AG04449 (cell line): Measurements from ENCODE around the gene TMC4.
"Not testable (repeated sequence)": the region's sequence is repeated elsewhere in the genome, so short reads cannot be mapped to it uniquely, and the experiment has no call there.

Experiments
- CTCF ChIA-PET: fragments of 350-600 bp; formaldehyde crosslinking; extraction: SDS; loops from one replicate; lab custom pipeline; 2021; ENCODE audit warnings: antibody characterized with exemption; lab: Yijun Ruan, JAX
- POLR2A ChIA-PET: fragments of 400-600, 350-600 bp; formaldehyde crosslinking; extraction: SDS; loops from one replicate; lab custom pipeline; 2020; ENCODE audit warnings: antibody characterized with exemption, inconsistent platforms; lab: Yijun Ruan, JAX
- DNase-seq: peaks from one replicate; pipeline ENCODE4 v3.0.0-alpha.2; 2010; ENCODE audit warnings: low read depth, low spot score
- H3K4me3 ChIP-seq: 2 replicates; pipeline ENCODE4 v1.5.1; 2011; ENCODE audit warnings: low read depth, mild to moderate bottlenecking, control low read depth, low read length
- CTCF ChIP-seq: IDR thresholded peaks from one replicate; pipeline ENCODE4 v1.5.1; 2011; ENCODE audit warnings: mild to moderate bottlenecking, moderate library complexity, low read length, control low read depth, inconsistent platforms; ENCODE audit not compliant: insufficient read depth; ENCODE audit errors: missing control alignments

Gene TMC4

GRCh38 chr19:54211235-54211634 is 38.3 kb upstream of the TMC4 start:
- TF ChIP-seq CTCF: no peak
- no peak for DNase-seq
- no peak overlapping the region for H3K4me3 ChIP-seq
- CTCF ChIA-PET: interaction anchor here (1.1 to 1.5 kb wide), 2 partner anchors 20 to 43 kb away, joined by 3 read pairs; no protein-coding TSS in a partner anchor
- POLR2A ChIA-PET: interaction anchor here (3.7 kb wide), 1 partner anchor 10 kb away, joined by 23 read pairs; the partner anchor contains the start of gene RPS9

- TF ChIP-seq CTCF: no peak
- DNase-seq: peak; percentile 87
- POLR2A ChIA-PET: interaction anchor here (1.0 to 3.7 kb wide), 4 partner anchors 9 to 50 kb away, joined by 3 to 23 read pairs (median 4); partner anchors contain the start of genes LENG1, MBOAT7, RPS9 and TSEN34
- CTCF ChIA-PET: interaction anchor here (0.7 to 1.5 kb wide), 5 partner anchors 8 to 40 kb away, joined by 3 read pairs; no protein-coding TSS in a partner anchor
- no peak overlapping the region for H3K4me3 ChIP-seq
Observed at GRCh38 chr19:54209811-54210494, 37.0 kb upstream of the TMC4 start.

- DNase-seq: no peak
- H3K4me3 ChIP-seq: no peak overlapping the region
- TF ChIP-seq CTCF: no peak
- ChIA-PET CTCF (interaction anchor here (0.7 kb wide), 1 partner anchor 23 kb away, joined by 3 read pairs; no protein-coding TSS in a partner anchor), POLR2A (interaction anchor here (0.7 to 3.7 kb wide), 6 partner anchors 8 to 50 kb away, joined by 3 to 23 read pairs (median 4); partner anchors contain the start of genes LENG1, MBOAT7, RPS9 and TSEN34)
Observed at GRCh38 chr19:54209058-54209810, 36.3 kb upstream of the TMC4 start.

GRCh38 chr19:54208784-54209057 is 35.8 kb upstream of the TMC4 start:
- no peak for DNase-seq
- no peak for TF ChIP-seq CTCF
- CTCF ChIA-PET: no interaction called here
- POLR2A ChIA-PET: interaction anchor here (0.7 to 3.7 kb wide), 3 partner anchors 8 to 49 kb away, joined by 3 to 23 read pairs (median 4); partner anchors contain the start of genes LENG1 and RPS9
- no peak overlapping the region for H3K4me3 ChIP-seq

- ChIA-PET CTCF (no interaction called here), POLR2A (interaction anchor here (0.8 kb wide), 1 partner anchor 49 kb away, joined by 4 read pairs; the partner anchor contains the start of gene LENG1)
- no peak overlapping the region for H3K4me3 ChIP-seq
- DNase-seq: no peak
- no peak for TF ChIP-seq CTCF
Observed at GRCh38 chr19:54207983-54208783, 35.2 kb upstream of the TMC4 start.

GRCh38 chr19:54207676-54207982 is 34.7 kb upstream of the TMC4 start:
- ChIA-PET CTCF (no interaction called here), POLR2A (no interaction called here)
- H3K4me3 ChIP-seq: no peak overlapping the region
- no peak for TF ChIP-seq CTCF
- DNase-seq: no peak

- POLR2A ChIA-PET, CTCF ChIA-PET, DNase-seq, H3K4me3 ChIP-seq: not testable (repeated sequence)
Observed at GRCh38 chr19:54207193-54207592, 34.2 kb upstream of the TMC4 start.
